ENCODE measurements around the gene UPP1.

Gene UPP1

GRCh38 chr7:48101352-48101751, 12.3 kb downstream of the UPP1 start:
- TF ChIP-seq CTCF (IDR thresholded peaks at IDR 0.05; ENCODE audit: low read depth, low read length, missing control alignments): no peak
- H3K4me3 ChIP-seq (replicated peaks; ENCODE audit: low read depth, low read length): no peak overlapping the region
- no peak for DNase-seq (ENCODE audit: extremely low read depth, low read depth)

GRCh38 chr7:48101968-48102367, 12.9 kb downstream of the UPP1 start:
- DNase-seq (ENCODE audit: extremely low read depth, low read depth): no peak
- no peak overlapping the region for H3K4me3 ChIP-seq (replicated peaks; ENCODE audit: low read depth, low read length)
- peak; percentile 44 for TF ChIP-seq CTCF (IDR thresholded peaks at IDR 0.05; ENCODE audit: low read depth, low read length, missing control alignments)

GRCh38 chr7:48102530-48102929, 13.5 kb downstream of the UPP1 start:
- no peak for TF ChIP-seq CTCF (IDR thresholded peaks at IDR 0.05; ENCODE audit: low read depth, low read length, missing control alignments)
- no peak for DNase-seq (ENCODE audit: extremely low read depth, low read depth)
- no peak overlapping the region for H3K4me3 ChIP-seq (replicated peaks; ENCODE audit: low read depth, low read length)

DNA sequence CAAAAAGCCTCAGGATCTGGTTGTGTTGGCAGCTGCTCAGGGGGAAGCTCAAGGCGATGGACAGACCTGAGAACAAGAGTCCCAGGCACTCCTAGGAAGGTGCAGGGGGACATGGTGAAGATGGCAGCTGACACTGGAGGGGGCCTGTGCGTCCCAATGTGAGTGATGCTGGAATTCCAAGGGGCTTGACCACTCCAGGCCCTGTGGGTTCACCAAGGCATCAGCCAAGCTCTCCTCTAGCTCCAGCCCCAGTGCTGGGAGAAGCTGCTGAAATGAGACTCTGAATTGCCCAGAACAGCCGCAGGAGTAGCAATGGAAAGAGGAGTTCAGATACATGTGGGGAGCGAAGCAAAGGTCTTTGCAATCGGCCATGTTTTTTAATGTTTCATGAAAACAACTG, 16.0 kb downstream of the UPP1 start:
- H3K4me3 ChIP-seq (replicated peaks; ENCODE audit: low read depth, low read length): no peak overlapping the region
- TF ChIP-seq CTCF (IDR thresholded peaks at IDR 0.05; ENCODE audit: low read depth, low read length, missing control alignments): no peak
- DNase-seq (ENCODE audit: extremely low read depth, low read depth): no peak

- DNase-seq (ENCODE audit: extremely low read depth, low read depth): no peak
- H3K4me3 ChIP-seq (replicated peaks; ENCODE audit: low read depth, low read length): no peak overlapping the region
- no peak for TF ChIP-seq CTCF (IDR thresholded peaks at IDR 0.05; ENCODE audit: low read depth, low read length, missing control alignments)
Measured at GRCh38 chr7:48106906-48107659, 18.0 kb downstream of the UPP1 start.

GRCh38 chr7:48107926-48108472, 18.9 kb downstream of the UPP1 start:
- no peak for TF ChIP-seq CTCF (IDR thresholded peaks at IDR 0.05; ENCODE audit: low read depth, low read length, missing control alignments)
- no peak for DNase-seq (ENCODE audit: extremely low read depth, low read depth)
- H3K4me3 ChIP-seq (replicated peaks; ENCODE audit: low read depth, low read length): no peak overlapping the region

Measured in HFF-Myc (cell line).